ENCODE results near the gene FADD.

The FADD gene

DNA sequence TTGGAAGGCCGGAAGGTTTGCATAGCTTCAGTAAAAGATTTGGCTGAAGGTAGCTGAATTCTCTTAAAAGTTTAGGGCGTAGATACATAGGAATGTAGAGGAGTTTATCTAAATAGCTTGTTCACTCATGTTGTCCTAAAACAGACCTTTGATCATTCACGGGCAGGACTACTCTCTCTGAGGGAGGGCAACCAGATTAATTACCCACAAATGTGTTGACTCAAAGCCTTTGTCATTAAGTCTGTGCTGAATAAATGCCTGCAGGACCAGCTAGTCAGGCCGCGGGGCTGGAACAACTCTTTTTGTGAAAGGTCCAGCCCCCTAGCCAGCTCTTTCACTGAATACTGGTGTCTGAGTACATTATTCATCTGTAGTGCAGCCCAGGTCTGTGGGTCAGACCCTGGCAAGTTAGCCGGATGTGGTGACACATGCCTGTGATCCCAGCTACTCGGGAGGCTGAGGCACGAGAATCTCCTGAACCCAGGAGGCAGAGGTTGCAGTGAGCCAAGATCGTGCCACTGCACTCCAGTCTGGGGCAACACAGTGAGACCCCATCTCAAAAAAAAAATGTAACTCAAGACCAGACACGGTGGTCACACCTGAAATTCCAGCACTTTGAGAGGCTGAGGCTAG is 2.8 kb upstream of the FADD start:
- no peak for TF ChIP-seq CREB1 (IDR thresholded peaks at IDR 0.05; ENCODE audit: low read depth)
- TF ChIP-seq, protein P1, sequence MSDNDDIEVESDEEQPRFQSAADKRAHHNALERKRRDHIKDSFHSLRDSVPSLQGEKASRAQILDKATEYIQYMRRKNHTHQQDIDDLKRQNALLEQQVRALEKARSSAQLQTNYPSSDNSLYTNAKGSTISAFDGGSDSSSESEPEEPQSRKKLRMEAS (IDR thresholded peaks at IDR 0.05): no peak
- no peak for TF ChIP-seq RAD21 (IDR thresholded peaks at IDR 0.05; ENCODE audit: low read depth)
- no peak for TF ChIP-seq NFIC (IDR thresholded peaks at IDR 0.05)
- TF ChIP-seq ZBTB7A (IDR thresholded peaks at IDR 0.05; ENCODE audit: low read depth): no peak
- TF ChIP-seq CEBPB (IDR thresholded peaks at IDR 0.05): no peak
- TF ChIP-seq EP300 (IDR thresholded peaks at IDR 0.05; ENCODE audit: borderline replicate concordance): no peak
- TF ChIP-seq TEAD4 (IDR thresholded peaks at IDR 0.05): no peak

DNA sequence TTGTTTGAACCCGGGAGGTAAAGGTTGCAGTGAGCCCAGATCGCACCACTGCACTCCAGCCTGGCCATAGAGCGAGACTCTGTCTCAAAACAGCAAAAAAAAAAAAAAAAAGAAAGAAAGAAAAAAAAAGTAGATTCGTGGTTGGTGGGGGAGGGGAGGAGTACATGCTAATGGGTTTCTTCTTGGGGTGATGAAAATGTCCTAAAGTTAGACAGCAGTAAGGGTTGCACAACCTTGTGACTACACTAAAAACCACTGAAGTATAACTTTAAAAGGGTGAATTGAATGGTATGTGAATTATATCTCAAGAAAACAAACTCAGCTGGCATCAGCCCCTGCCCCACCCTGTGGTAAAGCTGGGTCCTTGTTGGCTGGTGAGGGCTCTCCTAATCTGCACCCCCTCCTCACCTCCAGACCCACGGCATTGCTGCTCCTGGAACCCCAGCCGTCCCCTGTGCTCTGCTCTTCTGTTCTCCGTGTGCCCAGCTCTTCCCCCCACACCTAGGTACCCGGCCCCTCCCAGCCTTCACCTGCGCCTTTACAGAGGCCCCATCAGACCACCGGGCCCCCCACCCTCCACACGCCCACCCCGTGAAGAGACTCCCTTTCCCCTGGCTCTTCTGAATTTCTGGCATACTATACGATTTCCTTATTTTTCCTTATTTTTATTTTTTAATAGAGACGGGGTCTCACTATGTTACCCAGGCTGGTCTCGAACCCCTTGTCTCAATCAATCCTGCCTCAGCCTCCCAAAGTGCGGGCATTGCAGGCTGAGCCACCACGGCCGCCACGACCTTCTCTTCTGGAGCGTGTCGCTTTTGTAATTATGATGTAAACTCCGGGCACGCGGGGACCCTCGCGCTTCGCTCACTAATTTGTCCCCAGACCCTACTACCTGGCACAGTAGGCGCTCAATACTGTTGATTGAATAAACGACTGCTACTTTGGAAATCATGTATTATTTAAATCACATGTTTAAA is 924 bp upstream of the FADD start:
- TF ChIP-seq, protein P1 (IDR thresholded peaks at IDR 0.05): no peak
- no peak for TF ChIP-seq FOXM1 (IDR thresholded peaks at IDR 0.05; ENCODE audit: borderline replicate concordance, low read depth)
- TF ChIP-seq ZBTB7A (IDR thresholded peaks at IDR 0.05; ENCODE audit: low read depth): 0 out of 2 replicates have a peak, but pooled peaks have one; percentile 58
- TF ChIP-seq CEBPB (IDR thresholded peaks at IDR 0.05): peak; percentile 37; the same call in 1 of the 2 replicates

DNA sequence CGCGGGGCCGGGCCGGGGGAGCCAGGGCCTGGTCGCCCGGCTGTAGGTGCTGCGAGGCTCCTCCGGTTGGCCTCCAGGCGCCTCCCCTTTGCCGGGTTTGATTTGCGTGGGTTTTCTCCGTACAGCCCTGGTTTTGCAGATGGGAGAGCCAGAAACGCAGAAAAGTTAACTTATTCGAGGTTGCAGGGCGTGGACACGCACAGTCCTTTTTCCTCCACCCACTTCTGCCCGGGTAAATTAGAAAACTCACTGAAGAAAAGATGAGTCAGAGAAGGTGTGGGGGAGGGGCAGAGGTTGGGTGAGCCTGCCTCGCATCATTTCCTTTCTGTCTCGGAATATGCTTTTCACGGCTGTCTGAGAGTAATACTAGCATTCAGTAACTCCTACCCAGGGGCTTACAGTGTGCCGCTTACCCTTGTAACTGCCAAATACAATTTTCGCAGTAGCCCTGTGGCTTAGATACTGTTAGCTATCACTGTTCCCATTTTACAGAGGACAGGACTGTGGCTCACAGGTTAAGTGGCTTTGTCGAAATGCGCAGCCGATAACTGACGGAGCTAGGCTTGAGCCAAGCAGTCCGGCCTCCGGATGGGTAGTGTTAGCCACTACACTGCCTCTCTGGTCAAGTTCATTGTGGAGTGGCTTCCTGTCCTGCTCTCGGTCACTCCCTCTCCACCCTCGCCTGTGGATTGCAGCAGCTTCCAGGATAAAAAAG is 812 bp downstream of the FADD start:
- no peak for TF ChIP-seq TAF1 (IDR thresholded peaks at IDR 0.05; ENCODE audit: low read depth)
- TF ChIP-seq ZBTB7A (IDR thresholded peaks at IDR 0.05; ENCODE audit: low read depth): no peak
- TF ChIP-seq EGR1 (IDR thresholded peaks at IDR 0.05): 0 out of 2 replicates have a peak, but pooled peaks have one; percentile 5
- no peak for TF ChIP-seq CREB1 (IDR thresholded peaks at IDR 0.05; ENCODE audit: low read depth)

DNA sequence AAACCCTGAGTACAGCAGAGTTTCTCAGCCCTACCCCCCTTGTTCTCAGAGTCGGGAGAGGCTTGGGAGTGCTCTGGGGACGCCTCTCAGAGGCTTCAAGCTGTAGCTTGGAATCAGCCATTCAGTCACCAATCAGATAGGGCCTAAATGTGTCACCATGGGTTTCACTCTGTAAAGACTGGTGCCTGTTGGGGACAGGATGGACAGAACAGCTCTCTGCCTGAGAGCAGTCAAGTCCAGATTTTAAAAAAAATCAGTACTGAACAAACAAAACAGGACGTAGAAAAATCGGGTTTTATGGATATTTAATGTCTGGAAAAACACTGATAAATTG is 1.3 kb downstream of the FADD start:
- TF ChIP-seq, protein P1 (IDR thresholded peaks at IDR 0.05): no peak
- TF ChIP-seq EP300 (IDR thresholded peaks at IDR 0.05; ENCODE audit: borderline replicate concordance): no peak
- TF ChIP-seq RAD21 (IDR thresholded peaks at IDR 0.05; ENCODE audit: low read depth): no peak
- TF ChIP-seq, protein P2, sequence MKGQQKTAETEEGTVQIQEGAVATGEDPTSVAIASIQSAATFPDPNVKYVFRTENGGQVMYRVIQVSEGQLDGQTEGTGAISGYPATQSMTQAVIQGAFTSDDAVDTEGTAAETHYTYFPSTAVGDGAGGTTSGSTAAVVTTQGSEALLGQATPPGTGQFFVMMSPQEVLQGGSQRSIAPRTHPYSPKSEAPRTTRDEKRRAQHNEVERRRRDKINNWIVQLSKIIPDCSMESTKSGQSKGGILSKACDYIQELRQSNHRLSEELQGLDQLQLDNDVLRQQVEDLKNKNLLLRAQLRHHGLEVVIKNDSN (IDR thresholded peaks at IDR 0.05): no peak
- no peak for TF ChIP-seq CEBPB (IDR thresholded peaks at IDR 0.05)
- no peak for TF ChIP-seq YY1 (IDR thresholded peaks at IDR 0.05; ENCODE audit: low read depth)
- no peak for TF ChIP-seq EGR1 (IDR thresholded peaks at IDR 0.05)
- no peak for TF ChIP-seq FOXM1 (IDR thresholded peaks at IDR 0.05; ENCODE audit: borderline replicate concordance, low read depth)
- TF ChIP-seq ZBTB7A (IDR thresholded peaks at IDR 0.05; ENCODE audit: low read depth): no peak

DNA sequence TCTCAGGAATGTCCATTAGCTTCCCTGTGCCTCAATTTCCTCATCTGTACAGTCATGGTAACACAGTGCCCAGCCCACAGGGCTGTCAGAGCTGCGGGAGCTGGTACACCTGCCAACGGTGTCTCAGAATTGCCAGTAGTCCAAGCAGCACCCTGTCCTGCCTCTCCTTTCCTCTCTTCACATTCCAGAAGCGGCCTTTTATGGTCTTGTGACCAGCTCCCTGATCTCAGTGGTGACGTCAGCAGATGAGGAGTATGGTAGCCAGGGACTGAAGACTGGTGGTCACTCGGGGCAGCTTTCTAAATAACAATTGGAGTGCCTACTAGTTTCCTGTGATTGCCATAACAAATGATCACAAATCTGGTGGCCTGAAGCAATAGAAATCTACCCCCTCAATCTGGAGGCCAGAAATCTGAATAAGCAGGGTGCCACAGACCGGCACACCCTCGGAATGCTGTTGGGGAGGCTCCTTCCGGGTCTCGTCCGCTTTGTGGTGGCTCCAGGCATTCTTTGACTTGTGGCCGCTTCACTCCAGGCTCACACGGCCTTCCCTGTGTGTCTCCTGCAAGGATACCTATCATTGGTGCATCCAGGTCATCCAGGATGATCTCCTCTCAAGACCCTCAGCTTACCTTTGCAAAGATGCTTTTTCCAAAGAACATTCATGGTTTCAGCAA is 2.1 kb downstream of the FADD start:
- TF ChIP-seq CREB1 (IDR thresholded peaks at IDR 0.05; ENCODE audit: low read depth) (no peak), NFIC (IDR thresholded peaks at IDR 0.05) (no peak), FOXM1 (IDR thresholded peaks at IDR 0.05; ENCODE audit: borderline replicate concordance, low read depth) (no peak), TEAD4 (IDR thresholded peaks at IDR 0.05) (no peak), CEBPB (IDR thresholded peaks at IDR 0.05) (no peak), RAD21 (IDR thresholded peaks at IDR 0.05; ENCODE audit: low read depth) (no peak), TCF12 (IDR thresholded peaks at IDR 0.05; ENCODE audit: low read depth) (no peak), EP300 (IDR thresholded peaks at IDR 0.05; ENCODE audit: borderline replicate concordance) (no peak), EGR1 (IDR thresholded peaks at IDR 0.05) (no peak), TAF1 (IDR thresholded peaks at IDR 0.05; ENCODE audit: low read depth) (no peak), YY1 (IDR thresholded peaks at IDR 0.05; ENCODE audit: low read depth) (no peak), ZBTB7A (IDR thresholded peaks at IDR 0.05; ENCODE audit: low read depth) (no peak)
- TF ChIP-seq, protein P1 (IDR thresholded peaks at IDR 0.05): no peak
- TF ChIP-seq, protein P2 (IDR thresholded peaks at IDR 0.05): no peak
- TF ChIP-seq, protein P3, sequence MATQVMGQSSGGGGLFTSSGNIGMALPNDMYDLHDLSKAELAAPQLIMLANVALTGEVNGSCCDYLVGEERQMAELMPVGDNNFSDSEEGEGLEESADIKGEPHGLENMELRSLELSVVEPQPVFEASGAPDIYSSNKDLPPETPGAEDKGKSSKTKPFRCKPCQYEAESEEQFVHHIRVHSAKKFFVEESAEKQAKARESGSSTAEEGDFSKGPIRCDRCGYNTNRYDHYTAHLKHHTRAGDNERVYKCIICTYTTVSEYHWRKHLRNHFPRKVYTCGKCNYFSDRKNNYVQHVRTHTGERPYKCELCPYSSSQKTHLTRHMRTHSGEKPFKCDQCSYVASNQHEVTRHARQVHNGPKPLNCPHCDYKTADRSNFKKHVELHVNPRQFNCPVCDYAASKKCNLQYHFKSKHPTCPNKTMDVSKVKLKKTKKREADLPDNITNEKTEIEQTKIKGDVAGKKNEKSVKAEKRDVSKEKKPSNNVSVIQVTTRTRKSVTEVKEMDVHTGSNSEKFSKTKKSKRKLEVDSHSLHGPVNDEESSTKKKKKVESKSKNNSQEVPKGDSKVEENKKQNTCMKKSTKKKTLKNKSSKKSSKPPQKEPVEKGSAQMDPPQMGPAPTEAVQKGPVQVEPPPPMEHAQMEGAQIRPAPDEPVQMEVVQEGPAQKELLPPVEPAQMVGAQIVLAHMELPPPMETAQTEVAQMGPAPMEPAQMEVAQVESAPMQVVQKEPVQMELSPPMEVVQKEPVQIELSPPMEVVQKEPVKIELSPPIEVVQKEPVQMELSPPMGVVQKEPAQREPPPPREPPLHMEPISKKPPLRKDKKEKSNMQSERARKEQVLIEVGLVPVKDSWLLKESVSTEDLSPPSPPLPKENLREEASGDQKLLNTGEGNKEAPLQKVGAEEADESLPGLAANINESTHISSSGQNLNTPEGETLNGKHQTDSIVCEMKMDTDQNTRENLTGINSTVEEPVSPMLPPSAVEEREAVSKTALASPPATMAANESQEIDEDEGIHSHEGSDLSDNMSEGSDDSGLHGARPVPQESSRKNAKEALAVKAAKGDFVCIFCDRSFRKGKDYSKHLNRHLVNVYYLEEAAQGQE (IDR thresholded peaks at IDR 0.05; ENCODE audit: low read depth): no peak

DNA sequence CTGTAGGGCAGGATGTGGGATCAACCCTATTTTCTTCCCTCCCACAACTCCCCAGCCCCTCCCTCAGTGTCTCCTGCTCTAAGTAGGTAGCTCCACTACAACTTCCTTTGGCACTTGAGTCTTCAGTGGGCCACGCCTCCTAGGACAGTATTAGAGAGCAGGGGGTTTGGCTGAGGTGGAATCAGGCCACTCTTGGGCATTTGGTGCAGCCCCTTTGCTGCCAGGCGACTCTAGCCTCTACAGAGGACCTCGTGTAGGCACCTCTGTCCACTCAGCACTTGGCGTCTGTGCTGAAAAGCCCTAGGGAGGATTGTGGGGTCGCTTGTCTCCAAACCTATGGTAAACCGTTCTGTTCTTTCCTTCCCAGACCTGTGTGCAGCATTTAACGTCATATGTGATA is 2.7 kb downstream of the FADD start:
- TF ChIP-seq, protein P3 (IDR thresholded peaks at IDR 0.05; ENCODE audit: low read depth): no peak
- no peak for TF ChIP-seq ZBTB7A (IDR thresholded peaks at IDR 0.05; ENCODE audit: low read depth)

All from Ishikawa (cell line).